Myocyte (in vitro differentiated cells): Measurements from ENCODE around the gene ASIC4. TPM values are rescaled to one million over a fixed set of nuclear protein-coding genes. Genes with fewer than 3 reads are reported as not detected.

Experiments
- DNase-seq: peaks from one replicate; pipeline ENCODE4 v3.0.0-alpha.2; 2012; ENCODE audit warnings: low read depth
- total RNA-seq: library from RNA; depleted of rRNA; stranded (reverse); fragments of >200 nt; gene quantifications from 2 replicates; pipeline ENCODE4 v1.2.3, GENCODE V29; 2014

ASIC4 gene
- total RNA-seq, 1 donor from 2014 or later, result 0.29 TPM

- no peak for DNase-seq
These were observed 51.1 kb downstream of the ASIC4 start for GRCh38 chr2:219565130-219566080.

- no peak for DNase-seq
These were observed 52.4 kb downstream of the ASIC4 start for GRCh38 chr2:219566640-219567039.

- DNase-seq, result no peak
These were observed 52.8 kb downstream of the ASIC4 start for GRCh38 chr2:219567131-219567530.

GRCh38 chr2:219567791-219568361 is 53.6 kb downstream of the ASIC4 start:
- no peak for DNase-seq

- no peak for DNase-seq
These were observed 54.8 kb downstream of the ASIC4 start for GRCh38 chr2:219569041-219569440.

- no peak for DNase-seq
These were observed 55.4 kb downstream of the ASIC4 start for GRCh38 chr2:219569635-219570034.

- peak; percentile 46 for DNase-seq
These were observed 56.1 kb downstream of the ASIC4 start for GRCh38 chr2:219570194-219570923.

- DNase-seq, result peak; percentile 43
These were observed 56.6 kb downstream of the ASIC4 start for GRCh38 chr2:219570924-219571310.

- DNase-seq, result peak; percentile 96
These were observed 57.3 kb downstream of the ASIC4 start, which contains the start of gene OBSL1 for GRCh38 chr2:219571311-219572236. TSS of gene OBSL1 (minus strand) at chr2:219571539. CDS start at chr2:219571232, 307 bp downstream.

- no peak for DNase-seq
These were observed 58.1 kb downstream of the ASIC4 start, which contains the start of gene INHA for GRCh38 chr2:219572237-219573001. TSS of gene INHA (plus strand) at chr2:219572310. CDS start at chr2:219572375, 65 bp downstream.

- DNase-seq, result no peak
These were observed 58.9 kb downstream of the ASIC4 start for GRCh38 chr2:219573166-219573565.

- DNase-seq, result peak; percentile 40
These were observed 60.4 kb downstream of the ASIC4 start for GRCh38 chr2:219574484-219575311.

- peak; percentile 32 for DNase-seq
These were observed 61.6 kb downstream of the ASIC4 start for GRCh38 chr2:219575566-219576504.

- peak; percentile 32 for DNase-seq
These were observed 62.5 kb downstream of the ASIC4 start for GRCh38 chr2:219576505-219577388.

- peak; percentile 20 for DNase-seq
These were observed 64.7 kb downstream of the ASIC4 start for GRCh38 chr2:219578811-219579613.

GRCh38 chr2:219581346-219581745 is 67.1 kb downstream of the ASIC4 start:
- no peak for DNase-seq
